Stimulated activated CD8-positive, alpha-beta memory T cell treated with anti-CD3 and anti-CD28 coated beads, Interleukin-12 subunit alpha, Interleukin-12 subunit beta, amount 100 ng/mL, for 24 hours (primary cell): ENCODE results near the gene CELF2.
"Not testable (repeated sequence)": the region's sequence is repeated elsewhere in the genome, so short reads cannot be mapped to it uniquely, and the experiment has no call there.

Experiments used
- DNase-seq: peaks from one replicate; pipeline ENCODE4 v3.0.0-alpha.2; 2020; ENCODE audit errors: extremely low read depth

Gene CELF2

DNA sequence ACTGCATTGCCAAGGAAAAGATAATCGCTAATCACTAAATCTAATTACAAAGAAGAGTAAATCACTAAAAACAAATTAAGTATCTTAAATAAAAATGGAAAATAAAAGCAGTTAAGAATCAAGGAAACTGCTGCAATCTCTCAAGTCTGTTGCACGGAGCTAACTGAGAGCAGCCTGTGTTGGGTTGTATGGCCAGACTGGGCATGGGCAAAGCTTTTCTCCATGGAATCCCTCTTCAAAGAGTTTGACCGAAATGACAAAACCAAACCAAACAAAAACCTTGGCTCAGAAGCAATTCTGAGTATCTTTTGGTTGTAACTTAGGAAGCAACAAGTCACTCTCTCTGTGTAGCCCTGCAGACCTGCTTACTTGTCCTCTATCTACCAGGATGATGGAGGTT is 78.8 kb downstream of the CELF2 start:
- no peak for DNase-seq

DNA sequence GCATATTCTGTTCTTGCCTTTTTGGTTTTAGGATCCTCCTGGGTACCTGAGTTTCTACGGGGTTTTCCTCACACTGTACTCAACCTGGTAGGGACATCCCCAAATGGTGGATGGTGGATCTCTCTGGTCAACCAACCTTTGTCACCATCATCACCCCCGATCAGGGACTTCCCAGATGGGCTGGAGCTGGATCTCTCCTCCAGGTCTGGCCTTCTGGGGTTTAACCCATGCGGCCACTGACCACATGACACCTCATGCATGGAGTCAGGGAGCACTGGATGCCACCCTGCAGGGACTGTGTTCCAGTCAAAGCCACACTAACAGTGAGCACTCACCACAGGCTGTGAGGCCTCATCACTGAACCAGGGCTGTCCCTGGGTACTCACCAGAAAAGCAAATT is 80.0 kb downstream of the CELF2 start:
- no peak for DNase-seq

DNA sequence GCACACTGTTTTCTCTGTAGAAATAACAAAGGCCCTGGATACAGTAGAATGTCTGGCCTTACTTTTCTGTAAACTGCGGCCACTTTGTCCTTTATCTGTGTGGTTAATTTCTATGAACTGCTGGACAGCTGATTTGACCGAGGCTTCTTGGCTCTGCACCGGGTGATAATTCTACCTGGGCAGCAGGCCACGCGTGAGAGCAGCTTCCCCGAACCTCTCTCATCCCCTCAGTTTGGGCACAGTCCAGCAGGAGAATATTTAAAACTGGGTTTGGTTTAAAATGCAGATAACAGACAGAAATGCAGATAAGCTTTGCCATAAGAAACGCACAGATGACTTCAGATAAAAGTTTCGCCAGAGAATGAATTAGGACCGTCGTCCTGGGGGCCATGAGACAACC is 81.0 kb downstream of the CELF2 start:
- no peak for DNase-seq

DNA sequence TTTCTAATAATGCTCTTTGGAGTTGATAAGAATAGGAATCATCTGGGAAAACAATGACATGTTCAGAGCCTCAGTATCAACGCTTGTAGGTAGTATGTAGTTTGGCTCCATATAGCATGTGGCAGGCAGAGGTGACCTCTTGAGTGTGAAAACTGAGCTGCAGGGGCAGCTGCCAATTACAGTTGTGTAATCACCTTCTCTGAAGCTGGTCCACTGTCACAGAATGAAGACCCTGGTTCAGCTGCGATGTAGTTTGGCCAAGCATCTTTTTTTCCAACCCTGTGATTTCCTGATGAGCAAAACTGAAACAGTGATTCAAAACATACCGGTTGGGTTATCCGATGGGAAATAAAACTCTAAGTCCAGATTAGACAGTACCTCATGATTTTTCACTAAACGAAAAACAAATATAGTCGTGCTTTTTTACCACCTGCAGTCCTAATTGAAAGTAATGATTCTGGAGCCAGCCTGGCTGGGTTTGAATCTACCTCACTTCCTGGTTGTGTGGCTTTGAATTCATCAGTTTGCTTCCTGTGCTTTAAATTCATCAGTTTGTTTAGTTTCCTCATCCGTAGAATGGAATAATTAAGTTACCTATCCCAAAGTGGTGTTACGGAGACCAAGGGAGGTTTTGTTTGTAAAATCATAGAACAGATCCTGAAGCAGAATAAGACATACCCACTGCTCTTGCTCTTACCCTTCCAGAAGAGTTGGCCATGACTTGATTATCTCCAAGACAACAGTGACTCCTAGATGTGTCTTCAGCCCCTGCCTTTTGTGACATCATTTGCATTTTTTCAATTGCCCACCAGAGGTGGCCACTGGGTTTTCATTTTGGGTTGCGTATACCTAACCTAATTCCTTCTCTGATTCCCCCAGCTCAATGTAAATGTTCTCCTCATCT is 87.4 kb downstream of the CELF2 start:
- no peak for DNase-seq

DNA sequence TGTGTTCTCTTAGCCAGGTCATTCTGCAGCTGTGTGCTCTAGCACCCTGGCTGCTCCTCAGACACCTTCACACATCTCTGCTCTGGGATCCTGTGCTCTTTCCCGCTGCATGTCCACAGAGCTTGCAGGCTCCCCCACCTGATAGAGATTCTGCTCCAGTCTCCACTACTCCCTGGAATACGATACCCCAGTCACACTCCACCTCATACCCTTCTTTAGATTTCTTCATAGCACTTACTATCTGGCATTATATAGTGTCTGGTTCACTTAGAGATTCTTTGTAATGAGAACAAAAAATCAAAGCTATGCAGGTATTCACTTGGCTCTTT is 88.0 kb downstream of the CELF2 start:
- no peak for DNase-seq

DNA sequence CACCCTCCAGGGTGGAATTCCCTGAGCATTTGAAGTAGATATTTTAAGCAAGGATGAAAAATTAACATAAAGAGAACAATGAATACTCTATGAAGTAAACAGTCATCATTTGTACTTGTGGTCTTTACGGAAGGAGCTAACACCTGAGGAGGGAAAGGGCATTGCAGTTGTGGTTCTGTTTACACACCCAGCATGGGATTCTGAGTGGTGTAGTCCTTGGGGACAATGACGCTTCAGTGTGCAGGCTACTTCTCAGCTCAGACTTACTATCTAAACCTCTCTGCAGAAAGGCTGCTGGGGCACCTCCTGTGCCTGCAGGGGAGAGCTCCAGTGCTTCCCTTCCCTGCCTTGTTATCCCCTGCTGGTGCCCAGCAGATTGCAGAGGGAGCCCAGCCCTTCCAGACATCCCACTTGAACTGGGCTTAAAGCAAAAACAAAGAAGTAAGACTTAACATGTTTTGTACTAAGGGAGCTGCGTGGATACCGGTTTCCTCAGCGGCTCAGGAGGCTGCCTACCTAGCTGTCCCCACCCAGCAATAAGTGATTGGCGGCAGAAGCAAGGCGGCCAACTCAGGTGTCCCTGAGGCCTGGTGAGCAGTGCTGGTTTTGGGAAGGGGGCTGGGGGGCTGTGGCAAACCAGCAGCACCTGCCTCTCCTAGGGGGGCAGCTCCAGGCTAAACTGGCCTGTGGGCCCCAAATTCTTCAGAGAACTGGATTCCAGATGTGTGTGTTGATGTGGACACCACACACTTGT is 89.1 kb downstream of the CELF2 start:
- no peak for DNase-seq

DNA sequence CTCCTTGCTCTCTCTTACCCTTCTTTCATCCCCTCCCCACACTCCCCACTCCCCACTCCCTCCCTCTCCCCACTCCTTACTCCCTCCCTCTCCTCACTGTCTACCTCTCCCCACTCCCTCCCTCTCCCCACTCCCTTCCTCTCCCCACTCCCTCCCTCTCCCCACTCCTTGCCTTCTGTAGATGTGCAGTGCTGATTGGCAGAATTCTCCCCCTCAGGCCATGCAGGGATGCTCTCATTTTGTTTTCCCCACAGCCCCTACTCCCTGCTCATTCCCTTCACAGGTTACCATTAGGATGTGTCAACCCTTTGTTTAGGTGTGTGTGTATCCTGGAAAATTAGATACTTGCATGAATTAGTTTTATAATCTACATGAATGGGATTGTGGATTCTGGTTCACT is 90.3 kb downstream of the CELF2 start:
- DNase-seq, result no peak

DNA sequence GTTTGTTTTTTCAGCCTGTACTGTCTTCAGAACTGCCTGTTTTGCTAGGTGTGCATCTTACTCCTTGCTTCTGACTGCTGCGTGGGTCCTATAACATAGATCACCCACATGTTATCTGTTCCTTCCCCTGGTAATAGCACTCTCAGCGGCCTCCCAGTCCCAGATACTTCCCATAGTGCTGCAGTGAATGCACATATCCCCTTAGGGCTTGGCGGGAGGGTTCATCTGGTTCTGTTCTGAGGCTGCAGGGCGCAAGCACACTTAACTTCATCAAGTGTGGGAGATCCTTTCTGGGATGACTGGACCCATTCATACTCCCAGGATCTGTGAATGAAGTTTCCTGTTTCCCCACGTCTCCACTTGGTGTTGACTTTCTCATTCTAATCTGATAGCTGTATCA is 90.7 kb downstream of the CELF2 start:
- no peak for DNase-seq

DNA sequence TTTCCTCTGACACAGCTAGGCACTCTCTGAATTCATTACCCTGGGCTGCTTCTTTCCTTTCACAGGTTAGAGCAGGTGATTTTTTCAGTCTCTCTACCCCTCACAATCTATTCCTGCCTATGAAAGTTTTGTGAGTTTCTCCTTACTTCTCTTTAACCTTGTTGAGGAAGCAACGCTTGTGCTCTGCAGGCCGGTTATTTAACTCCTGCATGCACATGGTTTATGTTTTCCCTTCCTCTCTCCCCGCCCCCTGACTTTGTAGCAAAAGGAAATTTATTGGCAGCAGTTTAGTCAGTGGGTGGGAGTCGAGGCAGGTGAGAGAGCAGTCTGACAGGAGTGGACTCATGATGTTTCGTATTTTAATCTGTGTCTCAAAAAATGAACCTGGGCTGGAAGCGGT is 91.9 kb downstream of the CELF2 start:
- DNase-seq, result no peak

DNA sequence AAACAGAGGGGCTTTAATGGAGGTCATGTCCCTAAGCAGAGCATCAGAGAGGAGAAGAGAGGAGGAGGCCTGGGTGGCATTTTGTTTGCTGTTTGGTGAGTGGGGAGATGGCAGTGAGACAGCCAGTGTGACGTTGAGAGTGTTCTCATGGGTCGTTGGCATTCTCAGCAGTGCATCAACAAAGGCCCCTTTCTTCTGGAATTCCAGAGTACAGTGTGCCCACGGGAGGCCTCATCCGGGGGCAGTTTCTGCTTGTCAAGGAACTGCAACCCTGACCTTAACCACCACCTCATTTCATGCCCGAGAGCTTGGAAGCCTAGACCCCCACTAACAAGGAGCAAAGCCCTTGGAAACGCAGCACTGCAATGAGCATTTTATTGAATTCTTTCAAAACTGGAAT is 92.9 kb downstream of the CELF2 start:
- no peak for DNase-seq

DNA sequence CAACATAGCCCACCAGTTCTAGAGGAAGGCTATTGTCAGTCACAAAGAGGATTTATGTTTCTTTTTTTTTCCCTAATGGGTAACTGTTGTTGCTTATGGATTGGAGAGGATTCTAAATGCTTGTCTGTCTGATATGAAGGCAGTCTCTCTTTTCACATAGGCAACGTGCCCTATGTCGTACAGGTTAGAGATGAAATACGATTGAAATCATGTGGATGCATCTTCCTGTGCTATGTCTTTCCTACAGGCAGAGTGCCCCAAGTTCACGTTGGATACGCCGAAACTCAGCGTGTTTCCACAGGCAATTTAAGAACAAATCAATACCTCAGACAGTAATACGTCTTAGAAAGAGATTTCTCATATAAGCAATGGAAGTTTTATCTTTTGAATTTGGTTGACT is 93.8 kb downstream of the CELF2 start:
- no peak for DNase-seq

DNA sequence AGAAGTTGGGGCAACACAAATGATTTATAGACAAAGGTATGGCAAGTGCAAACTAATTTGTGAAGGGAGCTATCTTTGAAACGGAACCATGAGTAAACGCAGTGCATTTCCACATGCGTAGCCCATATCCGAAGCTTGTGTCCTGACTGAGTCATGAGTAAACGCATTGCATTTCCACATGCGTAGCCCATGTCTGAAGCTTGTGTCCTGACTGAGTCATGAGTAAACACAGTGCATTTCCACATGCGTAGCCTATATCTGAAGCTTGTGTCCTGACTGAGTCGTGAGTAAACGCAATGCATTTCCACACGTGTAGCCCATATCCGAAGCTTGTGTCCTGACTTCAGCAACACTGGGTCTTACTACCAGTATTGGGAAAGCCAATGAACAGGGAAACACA is 95.0 kb downstream of the CELF2 start:
- no peak for DNase-seq

DNA sequence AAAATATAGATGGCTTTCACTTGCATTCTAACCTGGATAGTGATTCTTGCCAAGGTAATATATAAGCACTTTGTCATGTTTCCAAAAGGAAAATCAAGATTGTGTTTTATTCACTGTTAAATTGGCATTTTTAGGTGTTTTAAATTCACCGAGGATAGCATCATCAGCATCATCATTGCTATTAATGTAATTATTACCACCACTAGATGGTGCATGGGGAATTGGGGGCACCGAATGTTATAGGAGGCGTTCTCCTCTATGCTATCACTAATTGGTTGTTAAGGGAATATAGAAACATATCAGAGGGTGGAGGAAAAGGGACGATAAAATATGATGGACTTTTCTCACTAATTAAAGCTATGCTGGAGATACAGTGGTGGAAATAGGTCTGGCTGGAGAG is 95.5 kb downstream of the CELF2 start:
- no peak for DNase-seq

DNA sequence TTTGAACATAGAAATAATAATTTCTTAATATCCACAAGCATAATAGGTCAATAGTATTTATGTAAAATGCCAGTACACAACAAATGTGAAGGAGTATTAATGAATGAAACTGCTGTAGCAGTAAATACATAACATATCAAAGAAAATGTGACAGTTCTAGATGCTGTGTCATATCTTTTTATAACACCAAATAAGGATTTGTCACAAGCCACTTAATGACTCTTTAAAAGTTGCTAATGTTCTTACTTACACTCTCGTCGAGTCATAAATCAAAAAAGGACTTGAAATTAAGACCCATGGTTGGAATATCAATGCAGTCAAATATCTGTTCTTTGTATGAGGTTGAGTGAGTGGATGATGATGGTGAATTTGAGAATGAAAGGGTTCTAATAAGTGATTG is 96.6 kb downstream of the CELF2 start:
- DNase-seq, result no peak

DNA sequence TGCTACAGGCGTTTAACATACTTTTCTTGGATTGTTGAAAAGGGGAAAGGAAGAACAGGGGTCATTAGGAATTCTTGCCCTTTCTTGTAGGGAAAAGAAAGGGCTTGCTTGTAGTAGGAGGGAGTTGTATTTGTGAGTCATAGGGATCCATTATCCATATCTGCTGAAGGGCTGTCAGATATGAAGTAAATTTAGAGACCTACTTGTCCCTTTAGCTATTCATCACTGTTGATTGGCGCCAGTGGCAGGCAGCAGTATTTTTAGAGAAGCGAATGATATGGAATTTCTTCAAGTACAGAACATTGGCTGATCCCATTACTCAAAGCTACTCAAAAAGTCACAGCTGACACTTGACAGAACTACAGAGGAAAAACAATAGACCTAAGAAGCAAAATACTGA is 97.7 kb downstream of the CELF2 start:
- no peak for DNase-seq

DNA sequence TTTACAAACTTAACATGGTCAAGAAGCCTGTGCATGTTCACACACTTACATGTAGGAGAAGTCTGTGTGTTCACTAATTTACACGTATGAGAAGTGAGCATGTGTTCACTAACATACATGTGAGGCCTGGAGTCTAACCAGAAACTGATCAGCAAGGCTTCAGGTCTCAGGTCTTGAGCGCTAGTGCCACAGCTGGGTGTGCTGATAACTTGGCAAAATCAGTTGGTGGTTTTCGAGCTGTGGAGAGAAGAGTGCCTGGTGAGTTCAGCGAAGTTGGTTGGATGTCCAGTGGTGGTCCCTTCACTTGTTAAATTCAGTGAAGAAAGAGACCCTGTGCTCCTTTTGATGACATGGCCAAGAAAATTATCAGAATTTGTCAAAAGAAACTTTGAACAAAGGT is 98.7 kb downstream of the CELF2 start:
- DNase-seq, result no peak

DNA sequence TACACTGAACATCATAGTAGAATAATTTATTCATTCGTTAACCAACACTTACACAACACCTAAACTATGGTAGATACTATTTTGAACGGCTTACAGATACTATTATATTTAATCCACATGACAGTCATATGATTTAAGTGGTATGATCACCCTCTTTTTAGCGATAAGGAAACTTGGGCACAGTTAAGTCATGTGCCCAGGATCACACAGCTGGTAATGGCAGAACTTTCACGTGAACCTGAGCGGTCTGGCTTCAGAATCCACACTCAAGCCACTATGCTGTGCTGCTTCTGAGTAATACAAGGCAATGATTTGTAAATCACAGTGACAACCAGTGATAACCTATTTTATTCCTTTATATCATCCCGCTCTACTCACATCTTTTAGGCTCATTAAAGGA is 99.1 kb downstream of the CELF2 start:
- no peak for DNase-seq

DNA sequence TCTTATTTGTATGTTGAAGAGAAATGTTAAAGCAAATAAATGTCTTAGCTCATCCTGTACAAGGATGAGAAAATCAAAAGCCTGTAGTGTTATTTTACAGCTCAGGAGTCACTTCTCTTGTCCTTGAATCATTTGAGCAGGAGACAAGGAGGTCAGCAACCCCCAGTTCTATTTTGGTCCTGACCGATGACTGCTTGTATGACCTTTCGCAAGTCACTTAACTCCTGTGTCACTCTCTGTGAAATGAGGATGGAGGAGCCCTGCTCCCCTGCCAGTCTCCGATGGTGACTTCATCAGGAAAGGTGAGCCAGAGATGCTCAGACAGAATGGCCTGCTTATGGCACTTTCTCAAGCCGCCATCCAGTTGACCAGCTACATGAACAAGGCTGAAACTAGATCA is 101.0 kb downstream of the CELF2 start:
- no peak for DNase-seq

DNA sequence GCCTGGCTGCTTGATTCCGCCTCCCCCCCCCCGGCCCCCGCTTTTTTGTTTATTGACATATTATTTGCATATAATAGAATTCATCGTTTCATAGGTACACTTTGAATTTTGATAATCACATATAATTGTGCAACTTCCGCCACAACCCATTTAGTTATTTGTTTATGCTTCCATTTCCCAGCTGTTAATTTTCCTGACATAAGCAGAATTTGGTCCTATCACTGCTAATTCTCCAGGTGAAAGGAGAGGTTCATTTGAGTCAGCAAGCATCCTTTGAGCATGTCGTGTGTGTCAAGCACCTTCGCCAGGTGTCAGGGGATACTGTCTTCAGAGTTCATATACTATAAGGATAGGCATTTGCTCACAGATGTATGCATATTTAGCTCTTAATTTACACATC is 102.2 kb downstream of the CELF2 start:
- DNase-seq, result no peak

DNA sequence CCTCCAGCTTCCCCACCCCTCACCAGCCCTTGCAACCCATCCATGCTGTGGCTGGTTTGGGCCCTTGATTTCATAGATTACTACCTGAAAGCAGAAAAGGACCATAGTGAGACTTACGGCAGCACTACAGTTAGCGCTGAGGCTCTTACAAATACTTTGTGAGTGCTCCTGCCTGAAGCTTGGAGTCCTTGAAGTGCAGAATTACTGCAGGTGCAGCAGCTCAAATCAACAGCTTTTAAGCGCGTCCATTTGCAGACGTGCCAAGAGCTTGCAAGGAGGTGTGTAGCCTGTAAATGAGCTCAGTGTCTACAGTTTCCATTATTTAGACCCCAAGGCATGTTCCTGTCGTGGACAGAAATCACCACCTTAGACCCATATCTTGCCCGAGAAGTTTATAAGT is 103.0 kb downstream of the CELF2 start:
- DNase-seq, result no peak

DNA sequence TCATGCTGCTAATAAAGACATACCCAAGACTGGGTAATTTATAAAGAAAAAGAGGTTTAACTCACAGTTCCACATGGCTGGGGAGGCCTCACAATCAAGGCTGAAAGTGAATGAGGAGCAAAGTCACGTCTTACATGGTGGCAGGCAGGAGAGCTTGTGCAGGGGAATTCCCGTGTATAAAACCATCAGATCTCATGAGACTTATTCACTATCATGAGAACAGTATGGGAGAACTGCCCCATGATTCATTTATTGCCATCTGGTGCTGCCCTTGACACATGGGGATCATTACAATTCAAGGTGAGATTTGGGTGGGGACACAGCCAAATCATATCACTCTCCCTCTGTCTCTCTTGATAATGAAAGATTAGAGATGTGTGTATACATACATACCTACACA is 106.2 kb downstream of the CELF2 start:
- not testable (repeated sequence) for DNase-seq

DNA sequence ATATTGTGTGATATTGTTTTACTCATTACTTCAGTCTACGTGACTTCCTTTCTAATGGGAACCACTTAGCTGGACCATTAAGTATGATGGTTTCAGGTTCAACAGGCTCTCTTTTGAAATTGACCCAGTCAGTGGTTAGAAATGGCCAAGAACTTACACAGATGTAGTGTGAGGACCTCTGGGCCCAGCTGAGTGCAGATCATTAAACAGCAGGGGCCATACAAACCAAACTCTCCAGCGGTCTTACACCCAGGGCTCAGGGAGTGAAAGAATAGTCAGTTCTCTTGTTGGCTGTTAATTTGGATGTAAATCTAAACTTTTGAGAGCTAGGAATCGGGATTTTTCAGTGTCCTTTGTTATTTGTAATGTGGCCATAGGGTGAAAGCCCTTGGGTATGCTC is 107.3 kb downstream of the CELF2 start:
- no peak for DNase-seq

DNA sequence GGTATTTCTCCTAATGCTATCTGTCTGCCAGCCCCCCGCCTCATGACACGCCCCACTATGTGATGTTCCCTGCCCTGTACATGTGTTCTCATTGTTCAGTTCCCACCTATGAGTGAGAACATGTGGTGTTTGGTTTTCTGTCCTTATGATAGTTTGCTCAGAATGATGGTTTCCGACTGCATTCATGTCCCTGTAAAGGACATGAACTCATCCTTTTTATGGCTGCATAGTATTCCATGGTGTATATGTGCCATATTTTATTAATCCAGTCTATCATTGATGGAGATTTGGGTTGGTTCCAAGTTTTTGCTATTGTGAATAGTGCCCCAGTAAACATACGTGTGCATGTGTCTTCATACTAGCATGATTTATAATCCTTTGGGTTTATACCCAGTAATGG is 109.3 kb downstream of the CELF2 start:
- DNase-seq, result not testable (repeated sequence)
